Activated naive CD8-positive, alpha-beta T cell treated with anti-CD3 and anti-CD28 coated beads, Interleukin-2, amount 50 U/mL, for 24 hours (primary cell): ENCODE measurements around the gene ID3.
A peak's percentile ranks its signal among the peaks of the same experiment; 100 is the strongest.
"Not testable (repeated sequence)": the region's sequence is repeated elsewhere in the genome, so short reads cannot be mapped to it uniquely, and the experiment has no call there.

Experiments used
- ATAC-seq: fragments of 150-1000 bp; cut with Tn5 transposase; one replicate; pipeline ENCODE4 v1.10.0; 2021
- DNase-seq: peaks from one replicate; pipeline ENCODE4 v3.0.0; 2021
- H3K27ac Mint-ChIP-seq: one replicate; pipeline ENCODE4 v1.8.0; 2021; ENCODE audit warnings: mild to moderate bottlenecking, mixed read lengths
- H3K27me3 Mint-ChIP-seq: one replicate; pipeline ENCODE4 v1.8.0; 2021; ENCODE audit warnings: mixed read lengths
- H3K36me3 Mint-ChIP-seq: one replicate; pipeline ENCODE4 v1.8.0; 2021; ENCODE audit warnings: low read depth, mixed read lengths
- H3K4me1 Mint-ChIP-seq: one replicate; pipeline ENCODE4 v1.8.0; 2021; ENCODE audit warnings: mixed read lengths
- H3K4me3 Mint-ChIP-seq: one replicate; pipeline ENCODE4 v1.8.0; 2021; ENCODE audit warnings: mild to moderate bottlenecking, moderate library complexity, mixed read lengths
- H3K9me3 Mint-ChIP-seq: one replicate; pipeline ENCODE4 v1.8.0; 2021; ENCODE audit warnings: mixed read lengths

Gene ID3

DNA sequence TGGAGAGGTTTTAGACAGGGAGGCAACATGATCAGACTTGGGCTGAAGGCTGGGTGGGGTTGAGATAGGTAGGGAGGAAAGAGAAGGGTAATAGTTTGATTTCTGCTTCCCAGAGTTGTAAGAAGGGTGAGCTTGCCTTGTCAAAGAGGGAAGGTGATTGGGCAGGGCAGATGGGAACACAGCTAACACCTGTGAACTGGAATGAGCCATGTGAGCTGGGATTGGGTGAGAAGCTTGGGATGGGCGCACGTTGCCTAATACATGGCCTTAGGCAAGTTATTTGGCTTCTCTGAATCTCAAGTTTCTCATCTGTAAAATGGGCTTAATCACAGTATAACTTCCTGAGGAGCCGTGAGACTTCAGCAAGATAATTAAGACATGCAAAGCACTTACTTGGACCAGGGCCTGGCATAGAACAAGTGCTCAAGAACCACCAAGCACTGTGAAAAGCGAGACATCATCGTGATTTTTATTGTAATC is 33.8 kb upstream of the ID3 start:
- Mint-ChIP-seq H3K4me1 (peaks cover 94% of the 10 kb centered on the region), H3K27ac (peak overlapping the region; percentile 96), H3K27me3 (no peaks in the 10 kb centered on the region), H3K9me3 (no peaks in the 10 kb centered on the region), H3K4me3 (peak overlapping the region; percentile 48), H3K36me3 (peaks cover 2% of the 10 kb centered on the region)
- no peak for DNase-seq
- ATAC-seq, result no peak

DNA sequence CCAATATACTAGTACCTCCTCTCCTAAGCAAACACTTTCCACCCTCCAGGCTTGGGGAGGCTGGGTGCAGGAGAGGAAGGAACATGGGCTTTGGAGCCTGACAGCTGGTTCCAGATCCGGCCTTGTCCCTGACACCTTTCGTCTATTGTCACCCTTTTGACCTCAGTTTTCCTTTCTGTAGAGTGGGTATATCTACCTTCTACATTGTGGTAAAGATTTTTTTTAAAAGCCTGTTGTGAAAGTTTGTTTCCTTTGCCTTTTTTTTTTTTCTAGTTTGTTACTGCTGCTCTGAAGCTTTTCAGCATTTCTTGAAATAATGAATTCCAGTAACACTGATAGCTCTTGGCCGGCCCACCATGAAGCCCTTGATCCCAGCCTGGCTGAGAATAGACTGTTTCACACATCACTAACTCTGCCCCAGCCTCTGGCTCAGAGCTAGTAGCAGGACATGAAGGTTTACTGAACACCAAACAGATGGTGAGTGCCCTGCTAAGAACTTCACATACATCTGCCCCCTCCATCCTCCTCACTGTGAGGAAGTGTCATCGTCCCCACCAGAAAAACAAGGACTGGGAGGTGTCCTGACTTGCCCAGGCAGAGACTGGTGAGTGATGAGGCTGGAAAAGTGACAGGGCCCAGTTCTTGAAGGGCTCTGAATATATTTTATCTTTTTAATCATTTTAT is 33.0 kb upstream of the ID3 start:
- ATAC-seq, result peak; percentile 1
- Mint-ChIP-seq H3K36me3 (peaks cover 2% of the 10 kb centered on the region), H3K27me3 (no peaks in the 10 kb centered on the region), H3K4me3 (peak overlapping the region; percentile 49), H3K27ac (peak overlapping the region; percentile 96), H3K9me3 (no peaks in the 10 kb centered on the region), H3K4me1 (peaks cover 93% of the 10 kb centered on the region)
- no peak for DNase-seq

DNA sequence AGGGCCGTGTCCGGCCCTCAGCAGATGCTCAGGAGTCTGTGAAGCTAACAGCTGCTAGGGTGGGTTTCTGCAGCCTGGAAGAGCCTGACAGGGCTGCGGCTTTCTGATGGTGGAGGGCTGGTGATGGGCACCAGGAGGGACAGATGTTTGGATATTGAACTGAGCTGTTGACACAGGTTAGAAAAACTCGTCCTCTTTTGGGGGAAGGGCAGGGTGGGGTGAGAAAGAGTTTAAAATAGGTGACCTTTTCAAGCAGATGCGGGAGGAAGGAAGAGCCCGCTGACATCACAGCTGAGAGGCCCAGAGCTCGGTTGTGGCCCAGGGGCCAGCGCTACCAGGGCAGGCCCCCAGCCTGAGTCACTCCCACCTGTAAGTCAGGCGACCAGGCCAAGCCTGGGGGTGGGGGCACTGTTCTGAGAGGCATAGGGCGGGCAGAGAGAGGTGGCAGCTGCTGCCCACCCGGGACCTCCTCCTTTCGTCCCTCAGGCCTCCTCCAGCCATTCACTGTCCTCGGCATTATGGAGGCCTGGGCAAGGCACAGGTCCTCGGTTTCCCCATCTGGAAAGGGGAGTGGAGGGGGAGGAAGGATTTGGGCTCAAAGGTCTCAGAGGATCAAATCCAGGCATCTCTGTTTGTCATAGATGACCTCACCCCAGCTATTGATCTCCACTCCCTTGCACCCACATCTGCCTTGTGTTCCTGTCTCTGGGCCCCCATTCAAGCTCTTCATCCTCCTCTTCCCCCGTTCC is 32.3 kb upstream of the ID3 start:
- Mint-ChIP-seq H3K9me3 (no peaks in the 10 kb centered on the region), H3K27ac (peak overlapping the region; percentile 96), H3K4me3 (peak overlapping the region; percentile 49), H3K27me3 (no peaks in the 10 kb centered on the region), H3K36me3 (peaks cover 2% of the 10 kb centered on the region), H3K4me1 (peaks cover 88% of the 10 kb centered on the region)
- peak; percentile 90 for ATAC-seq
- peak; percentile 85 for DNase-seq

DNA sequence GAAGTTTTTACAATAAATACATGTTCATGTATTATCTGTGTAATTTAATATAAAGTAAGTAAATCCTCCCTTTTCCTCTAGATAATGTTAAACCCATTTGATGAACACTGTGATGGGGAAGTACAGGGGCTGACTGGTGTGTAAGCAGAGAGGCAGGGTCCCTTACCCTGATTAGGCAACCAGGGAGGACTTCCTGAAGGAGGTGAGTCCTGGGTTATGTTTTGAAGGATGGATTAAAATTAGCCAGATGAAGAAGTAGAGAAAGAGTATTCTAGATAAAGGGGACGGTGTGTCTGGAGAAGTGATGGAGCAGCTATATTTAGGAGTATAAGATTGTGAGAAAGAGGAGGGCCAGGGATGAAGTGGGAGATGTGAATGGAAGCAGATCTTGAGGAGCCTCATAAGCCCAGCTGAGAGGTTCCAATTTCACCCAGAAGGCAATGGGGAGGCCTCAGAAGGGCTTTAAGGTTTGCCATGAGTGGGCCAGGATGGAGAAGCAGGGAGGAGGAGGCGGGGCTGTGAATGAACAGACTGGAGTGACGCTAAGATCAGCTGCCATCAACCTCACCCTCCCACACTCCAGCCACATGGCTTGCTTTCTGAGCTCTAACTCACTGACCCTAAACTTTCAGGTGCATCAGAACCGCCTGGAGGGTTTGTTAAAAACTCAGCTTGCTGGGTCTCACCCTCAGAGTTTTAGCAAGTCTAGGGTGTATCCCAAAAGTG is 30.9 kb upstream of the ID3 start:
- Mint-ChIP-seq H3K27ac (peak overlapping the region; percentile 96), H3K27me3 (no peaks in the 10 kb centered on the region), H3K4me3 (peak overlapping the region; percentile 55), H3K36me3 (peaks cover 2% of the 10 kb centered on the region), H3K4me1 (peaks cover 86% of the 10 kb centered on the region), H3K9me3 (no peaks in the 10 kb centered on the region)
- ATAC-seq (peak; percentile 73), DNase-seq (peak; percentile 79)

DNA sequence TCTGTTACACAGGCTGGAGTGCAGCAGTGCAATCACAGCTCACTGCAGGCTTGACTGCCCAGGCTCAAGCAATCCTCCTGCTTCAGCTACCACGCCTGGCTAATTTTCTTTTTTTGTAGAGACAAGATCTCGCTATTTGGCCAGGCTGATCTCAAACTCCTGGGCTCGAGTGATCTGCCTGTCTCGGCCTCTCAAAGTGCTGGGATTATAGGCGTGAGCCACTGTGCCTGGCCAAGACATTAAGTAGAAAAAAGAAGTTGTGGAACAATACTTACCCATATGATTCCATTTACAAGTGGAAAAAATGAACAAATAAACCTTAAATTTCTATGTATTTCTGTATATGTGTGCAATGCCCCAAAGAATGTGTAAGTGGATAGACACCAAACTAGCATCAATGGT is 30.3 kb upstream of the ID3 start:
- no peak for ATAC-seq
- DNase-seq, result no peak
- H3K36me3 Mint-ChIP-seq, result peaks cover 2% of the 10 kb centered on the region
- H3K27me3 Mint-ChIP-seq, result no peaks in the 10 kb centered on the region
- no peaks in the 10 kb centered on the region for H3K9me3 Mint-ChIP-seq
- H3K4me1 Mint-ChIP-seq, result peaks cover 80% of the 10 kb centered on the region
- peak overlapping the region; percentile 96 for H3K27ac Mint-ChIP-seq
- H3K4me3 Mint-ChIP-seq, result peak overlapping the region; percentile 55

DNA sequence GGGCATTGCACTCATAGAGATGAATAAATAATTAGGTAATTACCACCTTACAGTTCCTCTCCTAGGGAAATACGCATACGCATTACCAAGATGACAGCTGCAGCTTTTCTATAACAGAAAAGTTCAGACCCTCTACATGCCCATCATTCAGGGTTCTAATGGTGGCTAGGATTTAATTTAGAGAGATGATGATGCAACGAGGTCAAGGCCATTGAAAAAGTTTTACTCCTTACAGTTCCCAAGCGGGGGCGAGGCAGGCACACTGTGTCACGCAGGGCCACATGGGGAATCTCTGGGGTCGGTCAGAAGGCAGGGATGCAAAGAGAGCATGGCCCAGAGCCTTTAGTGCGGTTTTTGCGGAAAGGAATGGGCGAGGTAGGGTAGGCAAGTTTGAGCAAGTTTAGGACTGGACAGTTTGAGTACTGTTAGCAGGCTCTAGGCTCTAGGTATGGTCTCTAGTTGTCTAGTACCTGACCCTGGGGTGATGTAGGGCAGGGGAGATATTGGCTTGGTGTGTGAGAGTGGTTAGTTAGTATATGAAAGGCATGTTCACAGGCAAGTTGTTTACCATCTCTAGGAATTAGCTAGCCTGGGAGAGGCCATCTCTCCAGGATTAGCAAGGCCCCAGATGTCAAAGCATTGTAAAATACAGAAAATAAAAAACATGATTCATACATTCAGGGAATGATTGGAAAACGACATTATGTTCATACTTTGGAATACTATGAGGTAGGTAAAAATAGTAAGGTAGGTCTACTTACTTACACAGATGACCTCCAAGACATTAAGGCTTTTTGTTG is 29.6 kb upstream of the ID3 start:
- Mint-ChIP-seq H3K4me1 (peaks cover 73% of the 10 kb centered on the region), H3K4me3 (peak overlapping the region; percentile 1), H3K27ac (peak overlapping the region; percentile 96)

DNA sequence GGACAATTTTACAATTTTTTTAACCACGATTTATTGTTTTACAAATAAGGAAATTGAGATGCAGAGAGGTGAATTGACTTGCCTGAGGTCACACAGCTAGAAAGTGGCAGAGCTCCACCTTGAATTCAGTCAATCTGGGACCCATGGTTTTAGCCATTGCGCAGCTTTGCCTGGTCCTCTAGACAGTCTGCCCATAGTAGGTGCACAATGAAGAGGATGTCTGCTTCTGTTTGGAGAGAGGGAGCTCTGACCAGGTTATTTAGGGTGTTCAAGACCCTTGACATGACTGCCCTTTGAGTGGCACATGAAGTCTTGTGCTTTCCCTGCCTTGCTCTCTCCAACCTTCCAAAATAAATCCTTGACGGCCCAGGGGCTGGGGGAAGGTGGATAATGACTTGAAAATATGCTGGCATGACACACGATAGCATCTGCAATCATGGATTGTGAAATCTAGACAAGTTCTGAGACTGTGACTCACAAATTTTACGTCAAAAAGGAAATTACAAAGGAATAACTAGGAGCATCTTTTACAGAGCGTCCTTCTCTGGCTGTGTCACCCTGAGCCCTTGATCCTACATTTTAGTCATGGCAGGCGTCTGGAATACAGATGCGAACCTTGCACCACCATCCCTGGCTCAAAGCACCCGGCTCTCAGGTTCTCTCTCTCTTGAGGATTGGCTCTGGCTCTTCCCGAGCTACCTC is 26.2 kb upstream of the ID3 start:
- no peak for ATAC-seq
- Mint-ChIP-seq H3K36me3 (no peaks in the 10 kb centered on the region), H3K27ac (no peak overlapping the region), H3K27me3 (no peaks in the 10 kb centered on the region), H3K9me3 (no peaks in the 10 kb centered on the region), H3K4me3 (no peak overlapping the region), H3K4me1 (peaks cover 46% of the 10 kb centered on the region)
- no peak for DNase-seq

More for the DNA sequence above, 29.6 kb upstream of the ID3 start:
- Mint-ChIP-seq H3K27me3 (no peaks in the 10 kb centered on the region), H3K36me3 (peaks cover 2% of the 10 kb centered on the region), H3K9me3 (no peaks in the 10 kb centered on the region)
- ATAC-seq (no peak), DNase-seq (no peak)

DNA sequence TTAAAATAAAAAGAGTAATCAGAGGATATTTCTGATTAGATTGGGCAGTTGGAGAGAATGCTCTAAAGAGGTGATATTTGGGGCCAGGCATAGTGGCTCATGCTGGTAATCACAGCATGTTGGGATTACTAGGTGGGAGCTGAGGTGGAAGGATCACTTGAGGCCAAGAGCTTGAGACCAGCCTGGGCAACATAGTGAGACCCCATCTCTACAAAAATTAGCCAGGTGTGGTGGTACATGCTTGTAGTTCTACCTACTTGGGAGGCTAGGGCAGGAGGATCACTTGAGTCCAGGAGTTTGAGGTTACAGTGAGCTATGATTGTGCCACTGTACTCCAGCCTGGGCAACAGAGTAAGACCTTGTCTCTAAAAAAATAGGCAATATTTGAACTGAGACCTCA is 24.4 kb upstream of the ID3 start:
- H3K27me3 Mint-ChIP-seq, H3K9me3 Mint-ChIP-seq, DNase-seq, H3K4me3 Mint-ChIP-seq, H3K36me3 Mint-ChIP-seq, ATAC-seq, H3K27ac Mint-ChIP-seq: not testable (repeated sequence)
- H3K4me1 Mint-ChIP-seq, result peaks cover 39% of the 10 kb centered on the region

DNA sequence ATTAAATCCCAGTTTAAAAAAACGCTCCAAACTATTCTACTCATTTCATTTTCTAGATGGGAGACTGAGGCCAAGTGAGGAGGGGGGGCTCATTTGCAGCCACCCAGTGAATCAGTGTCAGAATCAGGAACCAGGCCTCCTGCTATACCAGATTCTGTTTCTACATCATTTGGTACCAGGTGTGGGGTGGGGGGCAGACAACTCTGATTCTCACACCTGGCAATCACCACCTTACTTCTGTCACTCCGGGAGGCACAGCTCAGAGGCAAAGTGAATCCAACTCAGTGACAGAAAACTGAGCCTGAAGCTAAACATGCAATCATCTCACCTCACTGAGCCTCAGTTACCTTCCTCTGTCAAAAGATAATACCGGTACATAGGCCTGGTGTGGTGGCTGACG is 23.5 kb upstream of the ID3 start:
- Mint-ChIP-seq H3K9me3 (no peaks in the 10 kb centered on the region), H3K4me3 (no peak overlapping the region), H3K27me3 (no peaks in the 10 kb centered on the region), H3K4me1 (peaks cover 39% of the 10 kb centered on the region), H3K27ac (no peak overlapping the region), H3K36me3 (no peaks in the 10 kb centered on the region)
- DNase-seq (no peak), ATAC-seq (no peak)

DNA sequence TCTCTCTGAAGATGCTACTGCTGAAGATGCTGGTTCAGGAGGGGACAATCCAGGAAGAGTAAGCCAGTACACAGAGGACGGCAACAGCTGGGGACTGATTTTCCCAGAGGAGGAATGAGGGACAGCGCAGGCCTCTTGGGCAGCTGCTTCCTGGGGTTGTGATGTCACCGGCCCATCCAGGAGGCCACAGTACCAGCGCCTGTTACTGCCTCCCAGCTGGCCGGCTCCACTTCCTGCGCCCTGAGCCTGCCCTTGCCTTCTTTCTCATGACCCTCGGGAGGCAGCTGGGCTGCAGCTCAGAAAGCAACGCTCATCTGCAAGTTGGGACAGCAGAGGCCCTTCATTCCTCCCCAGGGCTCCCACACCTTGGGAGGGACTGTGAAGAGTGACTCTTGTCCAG is 21.9 kb upstream of the ID3 start:
- no peak for DNase-seq
- no peak for ATAC-seq
- H3K4me3 Mint-ChIP-seq, result no peak overlapping the region
- H3K27ac Mint-ChIP-seq, result peak overlapping the region; percentile 4
- H3K4me1 Mint-ChIP-seq, result peaks cover 49% of the 10 kb centered on the region
- H3K27me3 Mint-ChIP-seq, result no peaks in the 10 kb centered on the region
- no peaks in the 10 kb centered on the region for H3K9me3 Mint-ChIP-seq
- no peaks in the 10 kb centered on the region for H3K36me3 Mint-ChIP-seq

DNA sequence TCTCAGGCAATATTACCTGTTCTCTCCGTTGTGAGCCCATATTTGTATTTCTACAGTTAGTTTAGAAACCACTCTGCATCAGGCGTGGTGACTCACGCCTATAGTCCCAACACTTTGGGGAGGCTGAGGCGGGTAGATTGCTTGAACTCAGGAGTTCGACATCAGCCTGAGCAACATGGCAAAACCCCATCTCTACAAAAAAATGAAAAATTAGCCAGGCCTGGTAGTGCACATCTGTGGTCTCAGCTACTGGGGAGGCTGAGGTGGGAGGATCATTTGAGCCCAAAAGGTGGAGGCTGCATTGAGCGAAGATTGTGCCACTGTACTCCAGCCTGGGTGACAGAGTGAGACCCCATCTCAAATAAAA is 19.7 kb upstream of the ID3 start:
- H3K27me3 Mint-ChIP-seq, result no peaks in the 10 kb centered on the region
- peaks cover 65% of the 10 kb centered on the region for H3K4me1 Mint-ChIP-seq
- no peaks in the 10 kb centered on the region for H3K9me3 Mint-ChIP-seq
- no peaks in the 10 kb centered on the region for H3K36me3 Mint-ChIP-seq
- peak overlapping the region; percentile 83 for H3K27ac Mint-ChIP-seq
- ATAC-seq, result peak; percentile 38
- peak overlapping the region; percentile 48 for H3K4me3 Mint-ChIP-seq
- DNase-seq, result no peak

DNA sequence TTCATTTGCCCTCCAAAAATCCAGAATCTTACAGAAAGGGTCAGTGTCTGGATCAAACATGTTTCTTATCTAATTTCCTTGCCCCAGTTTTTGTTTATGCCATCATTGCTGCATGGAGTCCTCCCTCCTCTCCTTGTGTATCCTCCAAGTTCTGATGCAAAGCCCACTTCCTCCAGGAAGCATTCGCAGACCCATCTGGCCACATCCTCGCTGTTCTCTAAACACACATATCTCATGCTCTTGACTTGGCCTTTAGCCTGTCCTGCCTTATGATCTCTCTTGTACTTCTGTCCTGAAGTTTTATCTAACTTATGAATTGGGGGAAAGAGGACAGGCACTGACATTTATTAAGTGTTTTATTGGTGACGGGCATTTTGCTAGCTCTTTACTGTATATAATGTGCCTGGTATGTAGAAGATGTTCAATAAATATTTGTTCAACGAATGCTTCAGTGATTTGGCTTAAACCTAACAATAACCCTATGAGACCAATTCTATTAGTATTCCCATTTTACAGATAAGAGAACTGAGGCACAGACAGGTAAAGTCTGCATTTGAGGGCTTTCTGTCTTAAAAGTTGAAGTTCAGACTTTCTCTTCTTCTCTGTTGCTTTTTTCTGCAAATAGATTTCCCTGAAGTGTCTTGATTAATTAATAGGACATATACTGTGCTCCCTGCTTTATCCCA is 19.2 kb upstream of the ID3 start:
- Mint-ChIP-seq H3K9me3 (no peaks in the 10 kb centered on the region), H3K4me1 (peaks cover 68% of the 10 kb centered on the region), H3K4me3 (peak overlapping the region; percentile 68), H3K36me3 (no peaks in the 10 kb centered on the region), H3K27me3 (no peaks in the 10 kb centered on the region), H3K27ac (peak overlapping the region; percentile 83)
- no peak for DNase-seq
- no peak for ATAC-seq
